Liver (tissue), 9 donors: ENCODE measurements around the gene FGF14. TPM values are rescaled to one million over a fixed set of nuclear protein-coding genes. Genes with fewer than 3 reads are reported as not detected.
A peak's percentile ranks its signal among the peaks of the same experiment; 100 is the strongest.

Experiments used
- DNase-seq: peaks from one replicate; pipeline ENCODE4 v3.0.0-alpha.2; 2017; ENCODE audit warnings: low spot score
- H3K27ac ChIP-seq, 2 donors: one replicate each; pipeline ENCODE4 v1.7.0; 2013; ENCODE audit warnings: inconsistent platforms in 2 of 2, low read length in 2 of 2, control low read depth in 1 of 2, low read depth in 1 of 2, mild to moderate bottlenecking in 1 of 2
- H3K27me3 ChIP-seq, 4 donors: one replicate each; pipeline versions ENCODE4 v1.6.1 to v1.7.0; 2013; ENCODE audit warnings: low read length in 3 of 4, inconsistent platforms in 1 of 4, mild to moderate bottlenecking in 1 of 4, moderate library complexity in 1 of 4; ENCODE audit not compliant: control insufficient read depth in 4 of 4, insufficient read depth in 4 of 4
- H3K36me3 ChIP-seq, 4 donors: one replicate each; pipeline versions ENCODE4 v1.6.1 to v1.7.0; 2013; ENCODE audit warnings: low read length in 3 of 4, mild to moderate bottlenecking in 3 of 4, low read depth in 1 of 4, moderate library complexity in 1 of 4; ENCODE audit not compliant: control insufficient read depth in 4 of 4, insufficient read depth in 3 of 4
- H3K4me1 ChIP-seq, 4 donors: one replicate each; pipeline versions ENCODE4 v1.6.1 to v1.7.0; 2013; ENCODE audit warnings: low read length in 3 of 4, mild to moderate bottlenecking in 3 of 4, moderate library complexity in 1 of 4; ENCODE audit not compliant: control insufficient read depth in 4 of 4, insufficient read depth in 4 of 4
- H3K4me3 ChIP-seq, 3 donors: one replicate each; pipeline versions ENCODE4 v1.6.1 to v1.7.0; 2013; ENCODE audit warnings: low read length in 3 of 3, control low read depth in 1 of 3, low read depth in 1 of 3, mild to moderate bottlenecking in 1 of 3
- H3K9ac ChIP-seq, 2 donors: one replicate each; pipeline ENCODE4 v1.7.0; 2013; ENCODE audit warnings: low read length in 2 of 2, mild to moderate bottlenecking in 2 of 2, moderate library complexity in 2 of 2, control low read depth in 1 of 2, low read depth in 1 of 2
- H3K9me3 ChIP-seq, 4 donors: one replicate each; pipeline versions ENCODE4 v1.6.1 to v1.7.0; 2013; ENCODE audit warnings: low read length in 3 of 4; ENCODE audit not compliant: control insufficient read depth in 4 of 4
- ATF3 ChIP-seq: IDR thresholded peaks from 2 replicates; pipeline ENCODE4 v1.6.1; 2016; ENCODE audit warnings: antibody characterized with exemption
- CTCF ChIP-seq: fragments of 150-350 bp; IDR thresholded peaks from 2 replicates; pipeline ENCODE4 v1.5.1; 2017; ENCODE audit warnings: improper control_type of control experiment, low read depth, low read length; ENCODE audit not compliant: missing input control
- EGR1 ChIP-seq, 2 donors: IDR thresholded peaks; 2 replicates each; pipeline ENCODE4 v1.6.1; 2016 to 2018; ENCODE audit warnings: antibody characterized with exemption in 2 of 2, low read depth in 2 of 2
- FOXA1 ChIP-seq: IDR thresholded peaks from 2 replicates; pipeline ENCODE4 v1.6.1; 2016; ENCODE audit warnings: antibody characterized with exemption
- FOXA2 ChIP-seq: IDR thresholded peaks from 2 replicates; pipeline ENCODE4 v1.6.1; 2016; ENCODE audit warnings: antibody characterized with exemption
- GABPA ChIP-seq, 2 donors: IDR thresholded peaks in 1 of 2; conservative IDR thresholded peaks in 1 of 2; 2 replicates each; pipeline ENCODE4 v1.6.1; 2016; ENCODE audit warnings: antibody characterized with exemption in 2 of 2, mild to moderate bottlenecking in 1 of 2, moderate library complexity in 1 of 2
- HNF4A ChIP-seq, 2 donors: conservative IDR thresholded peaks; 2 replicates each; pipeline ENCODE4 v1.6.1; 2016; ENCODE audit warnings: antibody characterized with exemption in 2 of 2, mild to moderate bottlenecking in 2 of 2
- HNF4G ChIP-seq: IDR thresholded peaks from 2 replicates; pipeline ENCODE4 v1.6.1; 2016; ENCODE audit warnings: antibody characterized with exemption
- JUND ChIP-seq, 2 donors: IDR thresholded peaks; 2 replicates each; pipeline ENCODE4 v1.6.1; 2016; ENCODE audit warnings: antibody characterized with exemption in 2 of 2
- MAX ChIP-seq: IDR thresholded peaks from 2 replicates; pipeline ENCODE4 v1.6.1; 2016; ENCODE audit warnings: antibody characterized with exemption
- NR2F2 ChIP-seq: IDR thresholded peaks from 2 replicates; pipeline ENCODE4 v1.6.1; 2016; ENCODE audit warnings: antibody characterized with exemption
- RAD21 ChIP-seq, 2 donors: IDR thresholded peaks; 2 replicates each; pipeline ENCODE4 v1.6.1; 2016; ENCODE audit warnings: antibody characterized with exemption in 2 of 2, mild to moderate bottlenecking in 2 of 2
- RXRA ChIP-seq, 2 donors: IDR thresholded peaks; 2 replicates each; pipeline ENCODE4 v1.6.1; 2017 to 2018; ENCODE audit warnings: antibody characterized with exemption in 2 of 2, mild to moderate bottlenecking in 1 of 2
- SP1 ChIP-seq: IDR thresholded peaks from 2 replicates; pipeline ENCODE4 v1.6.1; 2018; ENCODE audit warnings: antibody characterized with exemption, mild to moderate bottlenecking
- TAF1 ChIP-seq: conservative IDR thresholded peaks from 2 replicates; pipeline ENCODE4 v1.6.1; 2016; ENCODE audit warnings: antibody characterized with exemption, mild to moderate bottlenecking
- YY1 ChIP-seq: IDR thresholded peaks from 2 replicates; pipeline ENCODE4 v1.6.1; 2016; ENCODE audit warnings: antibody characterized with exemption, mild to moderate bottlenecking
- WGBS: extraction: QIAGEN DNeasy Blood & Tissue Kit; methylation state at CpG from one replicate; pipeline ENCODE4 v1.1.7; 2013; 5-methylcytosine and 5-hydroxymethylcytosine counted together
- polyA plus RNA-seq, 2 donors: library from polyadenylated mRNA; stranded (reverse) in 1 of 2; unstranded in 1 of 2; fragments of 200-250 nt in 1 of 2; fragments of >200 nt in 1 of 2; fragmentation: Nextera tagmentation in 1 of 2; extraction: Ambion mirVana in 1 of 2; gene quantifications; one replicate each; pipeline versions ENCODE4 v1.2.1 to v1.2.3, GENCODE V29; 2013 to 2015
- total RNA-seq, 2 donors: library from RNA; depleted of rRNA; stranded (reverse); fragments of >200 nt; gene quantifications; one replicate each; pipeline ENCODE4 v1.2.3, GENCODE V29; 2014
- TF ChIP-seq, protein P1 (sequence below): IDR thresholded peaks from 2 replicates; pipeline ENCODE4 v1.6.1; 2016; ENCODE audit warnings: antibody characterized with exemption, mild to moderate bottlenecking
- donor health status: healthy.
- donor health status: healthy.
- donor health status: healthy.
- donor health status: healthy.
- donor health status: healthy.

FGF14 gene
- total and polyA plus RNA-seq, 4 donors, result 0.05 to 3.3 (median 1.0) TPM

DNA sequence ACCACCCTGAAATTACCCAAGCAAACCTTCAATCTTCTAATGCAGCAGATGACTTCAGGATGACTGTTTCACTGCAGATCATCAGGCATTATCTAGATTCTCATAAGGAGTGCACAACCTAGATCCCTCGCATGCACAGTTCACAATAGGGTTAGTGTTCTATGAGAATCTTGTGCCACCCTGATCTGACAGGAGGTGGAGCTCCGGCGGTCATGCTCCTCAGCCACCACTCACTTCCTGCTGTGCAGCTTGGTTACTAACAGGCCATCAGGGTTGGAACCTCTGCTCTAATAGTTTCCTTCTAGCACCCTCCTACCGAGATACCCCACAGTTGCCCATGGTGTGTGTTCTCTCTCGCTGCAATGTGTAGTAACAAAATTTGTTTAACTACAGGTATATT lies 442.8 kb downstream of the FGF14 start:
- Histone ChIP-seq H3K4me1 (no peaks in the 10 kb centered on the region), H3K27me3 (no peaks in the 10 kb centered on the region), H3K9me3 (no peaks in the 10 kb centered on the region), H3K4me3 (no peak overlapping the region), H3K27ac (no peak overlapping the region), H3K9ac (no peak overlapping the region), H3K36me3 (no peaks in the 10 kb centered on the region)
- WGBS, result 72% methylated on average over 5 of the region's 5 CpGs
- TF ChIP-seq FOXA1, result no peak
- no peak for TF ChIP-seq ATF3
- TF ChIP-seq YY1, result no peak
- no peak for TF ChIP-seq MAX
- no peak for TF ChIP-seq RAD21 (IDR thresholded peaks at IDR 0.05)
- no peak for TF ChIP-seq CTCF
- TF ChIP-seq NR2F2, result no peak
- TF ChIP-seq EGR1 (IDR thresholded peaks at IDR 0.05; ENCODE audit: low read depth in 2 of 2), result no peak
- TF ChIP-seq JUND (IDR thresholded peaks at IDR 0.05), result no peak
- TF ChIP-seq HNF4A (conservative IDR thresholded peaks at IDR 0.05), result no peak
- TF ChIP-seq FOXA2, result no peak
- no peak for TF ChIP-seq GABPA (IDR thresholded peaks at IDR 0.05 in 1 of 2, conservative IDR thresholded peaks at IDR 0.05 in 1 of 2)
- no peak for DNase-seq

DNA sequence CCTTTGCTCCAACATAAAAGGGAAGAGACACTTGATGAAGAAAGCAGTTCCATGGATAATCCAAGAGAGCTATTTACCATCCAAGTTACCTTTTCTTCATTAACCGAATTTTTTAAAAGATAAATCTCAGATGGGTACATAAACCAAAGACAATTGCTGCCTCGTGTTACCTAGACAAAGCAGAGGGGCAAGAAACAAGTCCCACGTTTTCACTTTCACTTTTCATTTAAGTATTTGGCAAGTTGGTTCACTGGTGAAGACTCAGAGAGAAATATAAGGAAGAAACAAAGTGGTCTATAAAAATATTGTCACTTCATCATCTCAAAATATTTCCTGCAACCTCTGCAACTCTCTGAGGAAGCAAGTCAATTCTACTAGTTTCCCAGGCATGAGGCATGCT lies 446.1 kb downstream of the FGF14 start:
- H3K27ac ChIP-seq, result no peak overlapping the region
- H3K27me3 ChIP-seq, result no peaks in the 10 kb centered on the region
- no peak for TF ChIP-seq HNF4A (conservative IDR thresholded peaks at IDR 0.05)
- TF ChIP-seq RXRA (IDR thresholded peaks at IDR 0.05), result no peak
- TF ChIP-seq FOXA1, result no peak
- TF ChIP-seq HNF4G, result no peak
- no peak for TF ChIP-seq TAF1
- TF ChIP-seq NR2F2, result no peak
- TF ChIP-seq CTCF, result no peak
- no peak for TF ChIP-seq ATF3
- H3K9ac ChIP-seq, result no peak overlapping the region
- 21% methylated on average over 3 of the region's 3 CpGs for WGBS
- H3K4me3 ChIP-seq, result peak overlapping the region in 2 of 3 donors; percentile 11 to 36
- H3K36me3 ChIP-seq, result no peaks in the 10 kb centered on the region
- DNase-seq, result no peak
- H3K9me3 ChIP-seq, result no peaks in the 10 kb centered on the region
- H3K4me1 ChIP-seq, result no peaks in the 10 kb centered on the region

GRCh38 chr13:101951114-101951513 lies 450.7 kb downstream of the FGF14 start:
- Histone ChIP-seq H3K9ac (no peak overlapping the region), H3K27me3 (no peaks in the 10 kb centered on the region), H3K4me1 (no peaks in the 10 kb centered on the region), H3K36me3 (no peaks in the 10 kb centered on the region), H3K27ac (no peak overlapping the region), H3K4me3 (no peak overlapping the region), H3K9me3 (no peaks in the 10 kb centered on the region)
- no peak for TF ChIP-seq ATF3
- TF ChIP-seq RAD21 (IDR thresholded peaks at IDR 0.05), result no peak
- no peak for TF ChIP-seq HNF4A (conservative IDR thresholded peaks at IDR 0.05)
- no peak for TF ChIP-seq YY1
- TF ChIP-seq FOXA1, result no peak
- no peak for TF ChIP-seq RXRA (IDR thresholded peaks at IDR 0.05)
- no peak for TF ChIP-seq SP1
- TF ChIP-seq TAF1, result no peak
- TF ChIP-seq, protein P1, sequence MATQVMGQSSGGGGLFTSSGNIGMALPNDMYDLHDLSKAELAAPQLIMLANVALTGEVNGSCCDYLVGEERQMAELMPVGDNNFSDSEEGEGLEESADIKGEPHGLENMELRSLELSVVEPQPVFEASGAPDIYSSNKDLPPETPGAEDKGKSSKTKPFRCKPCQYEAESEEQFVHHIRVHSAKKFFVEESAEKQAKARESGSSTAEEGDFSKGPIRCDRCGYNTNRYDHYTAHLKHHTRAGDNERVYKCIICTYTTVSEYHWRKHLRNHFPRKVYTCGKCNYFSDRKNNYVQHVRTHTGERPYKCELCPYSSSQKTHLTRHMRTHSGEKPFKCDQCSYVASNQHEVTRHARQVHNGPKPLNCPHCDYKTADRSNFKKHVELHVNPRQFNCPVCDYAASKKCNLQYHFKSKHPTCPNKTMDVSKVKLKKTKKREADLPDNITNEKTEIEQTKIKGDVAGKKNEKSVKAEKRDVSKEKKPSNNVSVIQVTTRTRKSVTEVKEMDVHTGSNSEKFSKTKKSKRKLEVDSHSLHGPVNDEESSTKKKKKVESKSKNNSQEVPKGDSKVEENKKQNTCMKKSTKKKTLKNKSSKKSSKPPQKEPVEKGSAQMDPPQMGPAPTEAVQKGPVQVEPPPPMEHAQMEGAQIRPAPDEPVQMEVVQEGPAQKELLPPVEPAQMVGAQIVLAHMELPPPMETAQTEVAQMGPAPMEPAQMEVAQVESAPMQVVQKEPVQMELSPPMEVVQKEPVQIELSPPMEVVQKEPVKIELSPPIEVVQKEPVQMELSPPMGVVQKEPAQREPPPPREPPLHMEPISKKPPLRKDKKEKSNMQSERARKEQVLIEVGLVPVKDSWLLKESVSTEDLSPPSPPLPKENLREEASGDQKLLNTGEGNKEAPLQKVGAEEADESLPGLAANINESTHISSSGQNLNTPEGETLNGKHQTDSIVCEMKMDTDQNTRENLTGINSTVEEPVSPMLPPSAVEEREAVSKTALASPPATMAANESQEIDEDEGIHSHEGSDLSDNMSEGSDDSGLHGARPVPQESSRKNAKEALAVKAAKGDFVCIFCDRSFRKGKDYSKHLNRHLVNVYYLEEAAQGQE, result no peak
- 72% methylated on average over 2 of the region's 2 CpGs for WGBS
- DNase-seq, result no peak
